Smooth muscle cell of bladder (primary cell): ENCODE measurements around the gene PDCD5. TPM values are rescaled to one million over a fixed set of nuclear protein-coding genes. Genes with fewer than 3 reads are reported as not detected.

ENCODE experiments used
- total RNA-seq: library from RNA; depleted of rRNA; stranded (reverse); fragments of >200 nt; gene quantifications from 2 replicates; pipeline ENCODE4 v1.2.3, GENCODE V29; 2014

Gene PDCD5
- total RNA-seq = 92.2 and 115 TPM in 2 replicates

GRCh38 chr19:32580901-32581704 is at the start of gene PDCD5:
Gene PDCD5, plus strand, starts transcription at chr19:32581190. Its CDS starts 72 bp downstream, at chr19:32581262.

Other genes with a start within 250 kb of the PDCD5 start
- 8.1 and 10.2 TPM in 2 replicates for gene ZNF507, start 235.6 kb upstream of the PDCD5 start, total RNA-seq
- 26.5 and 31.2 TPM in 2 replicates for gene DPY19L3, start 175.4 kb upstream of the PDCD5 start, total RNA-seq
- gene ANKRD27, start 94.0 kb downstream of the PDCD5 start, total RNA-seq = 33.7 and 35.5 TPM in 2 replicates
- 0.14 and 0.28 TPM in 2 replicates for gene RGS9BP, start 94.7 kb downstream of the PDCD5 start, total RNA-seq
- 6.0 and 6.4 TPM in 2 replicates for gene NUDT19, start 110.6 kb downstream of the PDCD5 start, total RNA-seq
- gene TDRD12, start 138.6 kb downstream of the PDCD5 start, total RNA-seq = 0.18 and 0.28 TPM in 2 replicates